HL-60/S4 (cell line): ENCODE results near the gene CHST11.

Source experiments
- in situ Hi-C: fragments of 300-500 bp; cut with MboI; formaldehyde crosslinking; loops from 2 replicates; pipeline ENCODE4 v1.14.3; 2022; ENCODE audit warnings: low sequenced_read_pairs

CHST11 gene

GRCh38 chr12:104578453-104578852 lies 121.7 kb downstream of the CHST11 start:
- in situ Hi-C loops: no loop called here

- in situ Hi-C loops: no loop called here
Observed at GRCh38 chr12:104579718-104580495, 123.2 kb downstream of the CHST11 start.

DNA sequence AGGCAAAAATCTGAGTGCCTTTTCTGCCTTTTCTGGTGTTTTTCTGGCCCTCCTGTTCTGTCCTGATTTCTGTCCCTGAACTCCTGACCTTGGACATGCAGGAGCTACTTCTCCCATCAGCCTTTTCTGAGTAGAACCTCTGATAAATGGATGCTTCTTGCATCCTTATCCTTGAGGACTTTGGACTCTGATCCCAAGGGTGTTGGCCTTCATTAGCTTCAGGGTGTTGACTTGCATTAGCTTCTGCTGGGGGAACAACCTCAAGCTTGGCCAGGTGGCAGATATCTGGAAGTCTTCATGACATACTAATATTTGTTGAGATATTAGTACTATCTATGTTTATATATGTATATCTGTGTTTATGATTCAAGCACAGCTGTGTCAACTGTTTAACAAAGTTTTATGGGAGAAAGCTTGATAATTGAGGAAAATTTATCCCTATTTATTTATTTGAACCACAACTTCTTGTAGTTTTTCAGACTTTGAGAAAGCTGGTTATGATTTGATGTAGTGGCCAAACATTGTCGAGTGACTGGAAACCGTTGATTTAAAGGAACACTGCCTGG lies 124.3 kb downstream of the CHST11 start:
- in situ Hi-C loops: no loop called here

GRCh38 chr12:104582739-104583138 lies 126.0 kb downstream of the CHST11 start:
- in situ Hi-C loops: no loop called here

DNA sequence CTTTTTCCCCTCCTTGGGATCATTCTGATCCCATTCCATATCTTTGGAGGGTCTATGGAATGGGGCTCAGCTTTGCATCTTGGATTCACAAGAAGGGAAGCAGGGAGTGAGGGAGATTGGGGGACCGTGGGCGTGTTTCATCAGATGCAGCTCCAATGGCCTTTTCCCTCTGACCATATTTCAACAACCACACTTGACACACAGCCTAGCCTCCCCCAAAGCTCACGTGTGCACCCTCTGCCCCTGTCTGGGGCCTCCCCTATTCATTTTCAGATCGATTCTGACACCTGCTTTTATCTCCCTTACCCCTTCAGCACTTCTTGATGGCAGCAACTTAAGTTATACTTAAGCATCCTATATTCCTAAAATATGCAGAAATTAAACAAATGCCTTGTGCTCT lies 126.6 kb downstream of the CHST11 start:
- in situ Hi-C loops: no loop called here

GRCh38 chr12:104585448-104586055 lies 128.8 kb downstream of the CHST11 start:
- in situ Hi-C loops: no loop called here

DNA sequence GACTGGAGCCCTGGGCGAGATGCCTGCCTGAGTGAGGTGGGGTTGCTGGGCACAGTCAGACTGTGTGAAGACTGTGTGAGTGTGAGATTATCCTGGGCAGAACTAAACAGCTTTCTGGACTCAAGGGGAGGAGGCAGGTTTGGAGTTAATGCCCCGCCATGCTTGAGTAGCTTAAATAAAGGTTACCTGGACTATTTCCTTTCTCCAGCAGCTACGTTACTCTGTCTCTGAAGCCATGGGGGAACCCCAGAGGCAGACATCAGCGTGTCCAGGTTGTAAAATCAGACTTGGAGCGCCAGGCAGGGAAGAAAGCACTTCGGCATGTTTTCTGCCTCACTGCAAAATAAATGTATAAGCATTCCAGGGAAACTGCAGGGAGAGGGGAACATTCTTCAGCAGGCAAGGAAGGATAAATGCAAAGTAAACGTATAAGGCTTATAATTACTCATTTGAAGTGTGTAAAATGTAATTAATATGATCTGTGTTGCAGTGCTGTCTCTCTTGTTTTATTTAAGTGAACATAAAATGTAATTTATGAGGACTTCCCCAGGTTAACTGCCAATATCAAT lies 129.7 kb downstream of the CHST11 start:
- in situ Hi-C loops: no loop called here

DNA sequence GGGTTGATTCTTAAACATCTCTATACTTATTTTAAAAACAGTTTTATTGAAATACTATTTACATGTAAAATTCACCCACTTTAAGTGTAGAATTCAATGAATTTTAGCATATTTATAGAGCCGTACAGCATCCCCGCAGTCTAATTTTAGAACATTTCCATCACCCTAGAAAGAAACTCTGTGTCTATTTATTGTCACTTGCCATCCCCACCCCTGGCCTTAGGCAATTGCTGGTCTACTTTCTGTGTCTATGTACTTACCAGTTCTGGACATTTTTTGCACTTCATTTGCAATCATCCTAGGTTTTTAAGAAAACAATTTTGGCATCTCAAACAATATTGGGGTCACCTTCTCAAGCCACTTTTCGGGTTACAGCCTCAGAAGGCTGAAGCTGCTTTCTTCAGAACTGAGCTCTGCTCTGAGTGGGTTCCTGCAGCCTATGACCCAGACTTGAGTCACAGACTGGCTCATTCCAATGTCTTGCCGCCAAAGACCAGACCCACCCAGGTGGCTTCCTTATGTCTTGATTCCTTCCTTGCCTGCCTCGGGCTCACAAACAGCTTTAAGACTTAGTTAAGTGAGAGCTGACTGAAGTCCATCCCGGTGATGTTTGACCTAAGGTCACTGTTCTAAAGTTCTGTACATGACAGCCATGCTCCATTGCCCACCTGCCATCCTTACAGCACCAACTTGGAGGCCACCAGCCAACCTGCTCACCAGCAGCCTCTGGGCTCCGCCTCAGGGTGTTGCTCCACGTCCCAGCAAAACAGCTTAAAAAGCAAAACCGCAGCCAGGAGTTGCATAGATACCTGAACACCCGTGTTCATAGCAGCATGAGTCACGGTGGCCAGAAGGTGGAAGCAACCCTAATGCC lies 131.5 kb downstream of the CHST11 start:
- in situ Hi-C loops: no loop called here

GRCh38 chr12:104588921-104589590 lies 132.3 kb downstream of the CHST11 start:
- in situ Hi-C loops: no loop called here

DNA sequence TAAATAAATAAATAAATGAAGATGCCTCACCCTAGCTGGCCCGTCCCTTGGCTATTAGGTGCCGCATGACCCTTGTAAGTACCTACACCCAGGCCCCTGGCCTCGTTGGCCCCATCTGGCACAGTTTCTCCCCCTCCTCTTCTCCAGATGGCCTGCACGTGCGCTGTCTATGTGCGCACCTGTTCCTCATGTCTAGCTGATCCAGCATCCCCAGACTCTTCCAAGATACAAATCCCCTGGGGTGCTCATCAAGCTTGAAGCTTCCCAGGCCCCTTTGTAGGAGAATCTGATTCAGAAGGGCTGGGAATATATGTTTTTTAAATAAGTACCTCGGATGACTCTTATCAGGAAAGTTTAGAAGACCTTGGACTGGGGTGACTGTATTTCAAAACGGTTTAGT lies 133.3 kb downstream of the CHST11 start:
- in situ Hi-C loops: no loop called here

GRCh38 chr12:104591257-104591885 lies 134.6 kb downstream of the CHST11 start:
- in situ Hi-C loops: no loop called here

DNA sequence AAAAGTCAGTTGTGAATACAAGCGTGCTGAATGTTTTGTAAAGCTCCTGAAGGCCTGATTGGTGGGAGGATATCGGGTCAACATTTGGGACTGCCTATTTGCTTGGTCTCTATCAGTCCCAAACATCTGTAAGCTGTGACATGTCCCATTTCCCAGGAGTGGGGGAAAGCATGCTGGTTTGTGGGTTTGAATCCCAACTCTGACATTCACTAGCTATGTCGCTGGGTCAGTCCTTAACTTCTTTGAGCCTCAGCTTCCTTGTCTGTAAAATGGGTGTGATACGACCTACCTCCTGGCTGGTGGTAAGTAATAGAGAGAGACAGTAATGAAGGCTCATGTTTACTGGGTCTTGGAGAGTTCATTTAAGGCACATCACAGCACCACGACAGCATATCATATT lies 136.7 kb downstream of the CHST11 start:
- in situ Hi-C loops: no loop called here

DNA sequence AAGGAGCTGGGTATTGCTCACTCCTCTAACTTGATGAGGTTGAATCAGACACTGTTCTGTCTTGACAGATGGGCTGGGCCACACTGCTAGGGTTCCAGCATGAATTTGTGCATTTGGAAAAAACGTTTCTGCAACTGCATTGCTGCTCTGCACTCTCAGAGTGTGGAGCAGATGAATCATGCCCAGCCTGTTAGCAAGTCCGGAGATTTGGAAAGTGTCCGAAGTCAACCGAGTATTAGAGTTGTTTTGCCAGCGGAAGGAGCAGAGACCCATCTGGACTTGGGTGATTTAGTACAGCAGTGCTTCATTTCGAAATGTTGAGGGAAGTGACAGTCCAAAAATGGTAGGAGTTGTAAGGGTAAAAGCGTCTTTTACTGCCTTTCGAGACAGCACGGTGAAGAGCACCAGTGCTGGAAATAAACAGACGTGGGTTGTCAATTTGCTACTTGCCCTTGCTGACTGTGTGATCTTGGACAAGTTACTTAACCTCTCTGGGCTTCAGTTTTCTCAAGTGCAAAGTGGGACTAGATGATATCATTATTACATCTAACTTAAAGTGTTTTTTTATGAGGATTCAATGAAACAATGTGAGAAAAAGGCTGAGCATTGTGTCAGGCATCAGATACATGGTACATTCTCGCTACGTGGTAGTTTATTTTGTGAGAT lies 139.5 kb downstream of the CHST11 start:
- in situ Hi-C loops: no loop called here

GRCh38 chr12:104596898-104597843 lies 140.4 kb downstream of the CHST11 start:
- in situ Hi-C loops: no loop called here

DNA sequence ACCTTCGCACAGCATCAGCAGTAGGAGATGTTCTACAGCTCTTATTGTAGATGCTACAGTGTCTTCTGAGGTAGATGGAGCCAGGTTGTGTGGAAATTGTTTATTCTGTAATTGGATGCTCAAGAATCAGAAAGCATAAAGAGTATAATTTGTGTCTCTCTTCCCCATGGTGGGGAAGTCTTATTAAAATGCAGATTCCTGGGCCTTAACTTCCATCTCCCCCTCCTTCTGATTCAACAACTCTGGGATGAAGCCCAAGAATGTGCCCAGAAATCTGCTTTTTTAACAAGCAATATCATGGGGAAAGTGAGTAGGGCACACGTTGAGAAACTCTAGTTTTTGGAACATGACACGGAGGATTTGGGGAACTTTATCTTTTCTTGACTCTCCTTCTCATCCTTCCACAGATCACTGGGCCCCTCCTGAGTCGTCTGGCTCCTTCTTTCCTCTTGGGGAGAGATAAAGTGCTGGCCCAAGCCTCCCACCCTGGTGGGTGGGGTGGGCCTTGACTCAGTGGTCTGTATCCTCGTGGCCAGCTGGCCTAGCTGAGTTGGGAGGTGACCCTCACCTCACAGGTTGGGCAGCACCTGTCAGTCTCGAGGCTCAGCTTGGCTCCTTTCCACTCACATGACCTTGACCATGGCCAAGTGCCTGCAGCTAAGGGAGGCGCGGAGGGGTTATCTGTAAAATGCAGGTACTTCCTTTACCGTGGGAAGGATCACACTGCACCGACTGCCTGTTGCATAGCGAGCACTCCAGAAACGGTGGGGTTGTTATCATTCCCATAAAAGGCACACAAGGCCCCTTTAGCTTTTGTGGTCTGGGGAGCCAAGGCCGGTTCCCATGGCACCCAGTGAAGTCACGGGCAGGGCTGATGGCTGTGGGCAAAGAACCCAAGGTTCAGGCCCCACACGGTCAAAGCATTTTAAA lies 141.9 kb downstream of the CHST11 start:
- in situ Hi-C loops: no loop called here

DNA sequence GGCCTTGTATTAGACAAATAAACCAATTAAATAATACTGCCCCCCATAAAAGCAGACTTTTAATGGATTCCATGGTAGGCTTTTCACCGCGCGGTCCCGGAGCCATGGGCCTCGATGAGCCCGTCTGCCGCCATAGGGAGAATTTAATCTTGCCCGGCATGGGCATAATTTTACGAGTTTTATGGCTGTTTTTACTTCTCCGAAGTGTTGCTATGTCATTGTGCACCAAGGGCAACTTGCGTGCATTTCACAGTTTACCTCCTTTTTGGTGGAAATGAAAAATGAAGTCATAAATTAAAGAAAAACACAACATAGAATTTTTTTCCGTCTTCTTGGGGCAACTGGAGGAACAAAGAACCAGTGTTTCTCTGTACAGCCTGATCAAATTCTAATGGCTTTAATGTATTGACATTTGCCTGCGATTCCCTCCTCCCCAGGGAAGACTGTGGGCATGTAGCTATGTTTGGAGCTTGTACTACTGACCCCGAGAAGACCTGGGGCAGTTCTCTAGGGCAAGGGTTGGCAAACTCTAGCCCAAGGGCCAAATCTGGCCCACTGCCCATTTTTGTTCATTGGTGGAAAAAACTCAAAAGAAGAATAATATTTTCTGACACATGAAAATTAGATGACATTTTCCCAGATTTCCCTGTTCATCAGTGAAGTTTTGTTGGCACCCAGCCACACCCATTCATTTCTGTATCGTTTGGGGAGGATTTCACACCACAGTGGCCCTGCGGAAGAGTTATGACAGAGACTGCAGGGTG lies 142.7 kb downstream of the CHST11 start:
- in situ Hi-C loops: no loop called here
